K562 (cell line): ENCODE data around the gene TMEM200B. TPM values are rescaled to one million over a fixed set of nuclear protein-coding genes. Genes with fewer than 3 reads are reported as not detected.

Experiments used
- ATAC-seq: fragments of 200-7000 bp; cut with Tn5 transposase; 3 replicates; pipeline ENCODE4 v1.9.1; 2020; ENCODE audit warnings: moderate library complexity
- BruUV-seq: library from RNA; stranded (reverse); fragments of 400-500 nt; replicated peaks from 2 replicates; lab custom pipeline; 2021; lab: Mats Ljungman, UMichigan
- CTCF ChIA-PET: fragments of 300-600 bp; formaldehyde crosslinking; extraction: SDS; loops from one replicate; lab custom pipeline; 2021; ENCODE audit warnings: low intra/inter-chr PET ratio; lab: Yijun Ruan, JAX
- POLR2A ChIA-PET: fragments of 300-600, 350-650 bp; sonication (Branson Sonifier 250); formaldehyde crosslinking; extraction: SDS; loops from one replicate; lab custom pipeline; 2021; ENCODE audit warnings: antibody characterized with exemption, inconsistent platforms; lab: Yijun Ruan, JAX
- DNase-seq, 4 experiments: peaks; one replicate each; pipeline versions ENCODE4 v3.0.0 to v3.0.0-alpha.2; 2011 to 2018; ENCODE audit warnings: low spot score in 3 of 4, mixed read lengths in 3 of 4; ENCODE audit errors: extremely low read depth in 1 of 4
- FAIRE-seq: peaks from 2 replicates; lab custom pipeline; 2011; peaks lifted over from hg19 to GRCh38; lab: Jason Lieb, UNC
- H2AFZ ChIP-seq: 2 replicates; pipeline ENCODE4 v1.6.0; 2011; ENCODE audit warnings: low read depth, low read length, control low read depth, inconsistent platforms
- H3K27ac ChIP-seq: fragments of 200-600 bp; 3 replicates; pipeline ENCODE4 v1.8.0; 2011; ENCODE audit warnings: low read depth, mild to moderate bottlenecking, control low read depth, inconsistent platforms, low read length, moderate library complexity, mixed read lengths; ENCODE audit errors: extremely low read depth
- H3K27me3 ChIP-seq, 2 experiments: fragments of 300-600 bp in 1 of 2; 2 replicates in 1 of 2; 3 replicates in 1 of 2; pipeline versions ENCODE4 v1.6.0 to v1.8.0; 2011; ENCODE audit warnings: inconsistent platforms in 2 of 2, low read length in 2 of 2, mild to moderate bottlenecking in 1 of 2, mixed read lengths in 1 of 2, moderate library complexity in 1 of 2; ENCODE audit not compliant: control insufficient read depth in 2 of 2, insufficient read depth in 2 of 2
- H3K36me3 ChIP-seq: fragments of 300-600 bp; 3 replicates; pipeline ENCODE4 v1.8.0; 2011; ENCODE audit warnings: mild to moderate bottlenecking, low read length, inconsistent platforms; ENCODE audit not compliant: control insufficient read depth, insufficient read depth
- H3K4me1 ChIP-seq, 2 experiments: fragments of 200-600 bp in 1 of 2; replicated peaks in 1 of 2; 2 replicates in 1 of 2; 3 replicates in 1 of 2; pipeline versions ENCODE4 v1.5.1 to v1.8.0; 2011; ENCODE audit warnings: inconsistent platforms in 2 of 2, low read length in 2 of 2, mild to moderate bottlenecking in 1 of 2, mixed read lengths in 1 of 2, moderate library complexity in 1 of 2; ENCODE audit not compliant: control insufficient read depth in 2 of 2, insufficient read depth in 2 of 2
- H3K4me2 ChIP-seq: 2 replicates; pipeline ENCODE4 v1.6.1; 2011; ENCODE audit warnings: low read length, control low read depth, inconsistent platforms, mixed read lengths; ENCODE audit not compliant: insufficient read depth
- H3K4me3 ChIP-seq: fragments of 200-600 bp; sonication (generic), shearing (Covaris generic); 2 replicates; pipeline ENCODE4 v1.5.1; 2016; ENCODE audit warnings: control low read depth, inconsistent platforms
- H3K79me2 ChIP-seq: fragments of 200-600 bp; 3 replicates; pipeline ENCODE4 v1.8.0; 2011; ENCODE audit warnings: low read length, inconsistent platforms; ENCODE audit not compliant: control insufficient read depth, insufficient read depth
- H3K9ac ChIP-seq, 2 experiments: 2 replicates each; pipeline versions ENCODE4 v1.6.0 to v1.6.1; 2011; ENCODE audit warnings: low read depth in 2 of 2, low read length in 2 of 2, control low read depth in 1 of 2, inconsistent platforms in 1 of 2, mild to moderate bottlenecking in 1 of 2, mixed read lengths in 1 of 2; ENCODE audit not compliant: insufficient read depth in 1 of 2
- H3K9me1 ChIP-seq: one replicate; pipeline ENCODE4 v1.6.0; 2011; ENCODE audit warnings: inconsistent platforms, mild to moderate bottlenecking, low read length, moderate library complexity; ENCODE audit not compliant: control insufficient read depth, insufficient read depth
- H3K9me3 ChIP-seq: replicated peaks from 2 replicates; pipeline ENCODE4 v1.5.1; 2011; ENCODE audit warnings: low read depth, low read length, inconsistent platforms; ENCODE audit not compliant: control insufficient read depth, insufficient read depth
- H4K20me1 ChIP-seq: replicated peaks from 2 replicates; pipeline ENCODE4 v1.6.1; 2011; ENCODE audit warnings: low read length, inconsistent platforms, mixed read lengths; ENCODE audit not compliant: control insufficient read depth, insufficient read depth
- AFF1 ChIP-seq, 2 experiments: fragments of 450-650 bp; IDR thresholded peaks; 2 replicates each; pipeline ENCODE4 v1.6.1; 2018; ENCODE audit warnings: mild to moderate bottlenecking in 2 of 2, low read depth in 1 of 2; ENCODE audit not compliant: partially characterized antibody in 2 of 2
- ATF7 ChIP-seq: fragments of 450-650 bp; IDR thresholded peaks from 2 replicates; pipeline ENCODE4 v1.7.1; 2014; ENCODE audit warnings: mild to moderate bottlenecking, moderate library complexity
- CC2D1A ChIP-seq: fragments of 450-650 bp; IDR thresholded peaks from 2 replicates; pipeline ENCODE4 v1.6.1; 2017; ENCODE audit warnings: mild to moderate bottlenecking
- GABPB1 ChIP-seq: sonication (generic); formaldehyde crosslinking; IDR thresholded peaks from 2 replicates; pipeline ENCODE4 v1.8.0; 2022; ENCODE audit warnings: mild to moderate bottlenecking, missing genetic modification reagents
- KDM5B ChIP-seq: fragments of 200-600 bp; sonication (generic); IDR thresholded peaks from 2 replicates; pipeline ENCODE4 v1.6.1; 2012; ENCODE audit warnings: low read depth, mild to moderate bottlenecking, moderate library complexity, low read length, control low read depth, inconsistent platforms; ENCODE audit not compliant: insufficient replicate concordance
- MLLT1 ChIP-seq, 2 experiments: fragments of 450-650 bp; IDR thresholded peaks; 2 replicates each; pipeline ENCODE4 v1.6.1; 2016
- PHB ChIP-seq: fragments of 250-450 bp; sonication (Bioruptor Pico); IDR thresholded peaks from 2 replicates; pipeline ENCODE4 v1.5.0; 2021
- RFX1 ChIP-seq: fragments of 450-650 bp; IDR thresholded peaks from 2 replicates; pipeline ENCODE4 v1.6.1; 2016; ENCODE audit warnings: mild to moderate bottlenecking, moderate library complexity
- XRCC4 ChIP-seq: IDR thresholded peaks from one replicate; pipeline ENCODE4 v1.6.1; 2011; ENCODE audit not compliant: insufficient read depth, insufficient read length; ENCODE audit errors: extremely low read depth
- ZNF780A ChIP-seq: fragments of 250-450 bp; sonication (Bioruptor Pico); IDR thresholded peaks from 2 replicates; pipeline ENCODE4 v1.5.0; 2021; ENCODE audit warnings: mild to moderate bottlenecking
- WGBS: fragments of 100-300 bp; shearing (Covaris generic); methylation state at CpG from one replicate; pipeline ENCODE4 v1.1.6; 2016; ENCODE audit warnings: low coverage, mixed read lengths; ENCODE audit not compliant: insufficient coverage; ENCODE audit errors: missing lambda C conversion rate; 5-methylcytosine and 5-hydroxymethylcytosine counted together
- in situ Hi-C: fragments of 300-500 bp; cut with MboI; formaldehyde crosslinking; loops from 4 replicates; pipeline ENCODE4 v1.15.0; 2018; ENCODE audit warnings: inconsistent platforms, mixed read lengths
- intact Hi-C: fragments of 100-400 bp; cut with micrococcal nuclease; formaldehyde crosslinking; loops from 2 replicates; pipeline ENCODE4 v1.14.2; 2022
- polyA plus RNA-seq, 8 experiments: library from polyadenylated mRNA; depleted of rRNA in 4 of 8; stranded (reverse) in 5 of 8; unstranded in 3 of 8; fragments of >200 nt; fragmentation: Nextera tagmentation in 2 of 8; fragmentation: Illumina TruSeq in 1 of 8; extraction: Ambion mirVana in 2 of 8; extraction: Trizol in 1 of 8; gene quantifications; 2 replicates each; pipeline versions ENCODE4 v1.2.1 to v1.2.3, GENCODE V29; 2011 to 2014; ENCODE audit warnings: inconsistent platforms in 1 of 8, missing spikeins in 1 of 8
- total RNA-seq, 7 experiments: library from RNA; depleted of rRNA in 6 of 7; stranded (reverse); fragments of >200 nt in 6 of 7; fragmentation: Illumina TruSeq in 2 of 7; extraction: Trizol in 2 of 7; gene quantifications; 2 replicates each; pipeline versions ENCODE4 v1.2.1 to v1.2.3, GENCODE V29; 2011 to 2021; ENCODE audit warnings: low replicate concordance in 1 of 7
- TF ChIP-seq, protein P1 (sequence below): fragments of 250-450 bp; sonication (Bioruptor Pico); IDR thresholded peaks from 2 replicates; pipeline ENCODE4 v1.5.0; 2020; ENCODE audit warnings: mild to moderate bottlenecking

The TMEM200B gene
- total and polyA plus RNA-seq, 9 of the 15 experiments (the other 6 are each of a cell fraction or from before 2014, with no cell fraction given) = 0.04 to 0.35 (median 0.10) TPM; not detected in 1

- TF ChIP-seq, protein P1, sequence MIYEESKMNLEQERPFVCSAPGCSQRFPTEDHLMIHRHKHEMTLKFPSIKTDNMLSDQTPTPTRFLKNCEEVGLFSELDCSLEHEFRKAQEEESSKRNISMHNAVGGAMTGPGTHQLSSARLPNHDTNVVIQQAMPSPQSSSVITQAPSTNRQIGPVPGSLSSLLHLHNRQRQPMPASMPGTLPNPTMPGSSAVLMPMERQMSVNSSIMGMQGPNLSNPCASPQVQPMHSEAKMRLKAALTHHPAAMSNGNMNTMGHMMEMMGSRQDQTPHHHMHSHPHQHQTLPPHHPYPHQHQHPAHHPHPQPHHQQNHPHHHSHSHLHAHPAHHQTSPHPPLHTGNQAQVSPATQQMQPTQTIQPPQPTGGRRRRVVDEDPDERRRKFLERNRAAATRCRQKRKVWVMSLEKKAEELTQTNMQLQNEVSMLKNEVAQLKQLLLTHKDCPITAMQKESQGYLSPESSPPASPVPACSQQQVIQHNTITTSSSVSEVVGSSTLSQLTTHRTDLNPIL (CRISPR knock-in tag) = no peak
- TF ChIP-seq MLLT1 (IDR thresholded peaks at IDR 0.05) (no peak), PHB (no peak)
These were observed 24.4 kb downstream of the TMEM200B start (continued) for GRCh38 chr1:29099286-29099685.

- no peaks in the 10 kb centered on the region for H3K9me3 ChIP-seq
- H3K36me3 ChIP-seq = peaks cover 82% of the 10 kb centered on the region
- intact Hi-C loops (no loop called here), in situ Hi-C loops (no loop called here)
- no peaks in the 10 kb centered on the region for H3K27me3 ChIP-seq
- no peaks in the 10 kb centered on the region for H3K9me1 ChIP-seq
- BruUV-seq = no TSS peak
- no peak overlapping the region for H3K27ac ChIP-seq
- no peaks in the 10 kb centered on the region for H3K79me2 ChIP-seq
- no peak overlapping the region for H3K4me2 ChIP-seq
- DNase-seq = no peak
- no peak for ATAC-seq
- ChIA-PET POLR2A (interaction anchor here (1.0 to 2.2 kb wide), 2 partner anchors 10 to 11 kb away, joined by 4 to 8 read pairs; no protein-coding TSS in a partner anchor), CTCF (no interaction called here)
- WGBS = 85% methylated on average over 4 of the region's 4 CpGs
- no peak overlapping the region for H3K9ac ChIP-seq
- no peak overlapping the region for H3K4me3 ChIP-seq
- H4K20me1 ChIP-seq = no peaks in the 10 kb centered on the region
- no peaks in the 10 kb centered on the region for H3K4me1 ChIP-seq
- H2AFZ ChIP-seq = no peak overlapping the region
- FAIRE-seq = no peak
- no peak for TF ChIP-seq RFX1
- no peak for TF ChIP-seq ATF7
- TF ChIP-seq XRCC4 = no peak
- no peak for TF ChIP-seq ZNF780A
- TF ChIP-seq CC2D1A = no peak
- no peak for TF ChIP-seq GABPB1 (CRISPR knock-in tag)
- TF ChIP-seq KDM5B = no peak
- TF ChIP-seq AFF1 (IDR thresholded peaks at IDR 0.05; ENCODE audit: low read depth in 1 of 2, partially characterized antibody in 2 of 2) = no peak
These were observed 27.3 kb downstream of the TMEM200B start for GRCh38 chr1:29096231-29096886.
